HG03378 (cell line): ENCODE results near the gene VCX.
"Not testable (repeated sequence)": the region's sequence is repeated elsewhere in the genome, so short reads cannot be mapped to it uniquely, and the experiment has no call there.

Experiments
- ATAC-seq: cut with Tn5 transposase; IDR thresholded peaks from one replicate; pipeline ENCODE4 v1.9.1; 2021; ENCODE audit warnings: mild to moderate bottlenecking, moderate library complexity; ENCODE audit not compliant: unreplicated experiment

Gene VCX

DNA sequence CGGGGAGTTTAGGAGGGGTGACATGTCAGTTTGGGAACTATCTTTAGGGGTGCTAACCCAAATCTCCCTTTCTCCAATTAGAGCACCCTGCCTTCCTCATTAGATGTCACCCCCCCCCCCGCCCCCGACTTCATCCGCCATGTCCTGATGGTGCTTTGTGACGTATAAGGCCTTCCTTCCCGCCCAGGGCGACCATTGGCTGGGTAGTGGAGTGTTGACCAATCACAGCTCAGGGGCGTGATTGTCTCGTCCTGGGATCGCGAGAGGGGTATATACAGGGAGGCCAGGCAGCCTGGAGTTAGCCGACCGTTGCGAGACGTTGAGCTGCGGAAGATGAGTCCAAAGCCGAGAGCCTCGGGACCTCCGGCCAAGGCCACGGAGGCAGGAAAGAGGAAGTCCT lies at the start of gene VCX:
Gene VCX (plus strand): TSS at position 301 of the 400 bp plus-strand sequence. CDS start 33 bp downstream, at position 334.
- ATAC-seq = not testable (repeated sequence)

DNA sequence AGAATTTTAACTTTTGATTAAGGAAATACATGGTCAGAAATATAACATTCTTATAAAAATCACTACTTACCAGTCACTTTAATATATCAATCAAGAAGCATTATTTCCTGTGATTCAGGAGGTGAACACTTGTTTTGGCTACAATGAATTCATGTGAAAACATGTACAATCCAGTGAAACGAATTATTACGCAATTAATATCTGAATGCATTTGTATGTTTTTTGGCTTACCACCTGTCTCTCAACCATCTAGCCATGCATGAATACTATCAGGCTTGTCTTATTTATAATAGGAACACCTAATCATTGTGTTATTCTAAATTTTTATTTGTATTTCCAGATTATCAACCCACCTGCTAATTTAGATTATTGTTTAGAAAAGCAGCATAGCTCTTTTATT lies 44.6 kb upstream of the VCX start:
- no peak for ATAC-seq

DNA sequence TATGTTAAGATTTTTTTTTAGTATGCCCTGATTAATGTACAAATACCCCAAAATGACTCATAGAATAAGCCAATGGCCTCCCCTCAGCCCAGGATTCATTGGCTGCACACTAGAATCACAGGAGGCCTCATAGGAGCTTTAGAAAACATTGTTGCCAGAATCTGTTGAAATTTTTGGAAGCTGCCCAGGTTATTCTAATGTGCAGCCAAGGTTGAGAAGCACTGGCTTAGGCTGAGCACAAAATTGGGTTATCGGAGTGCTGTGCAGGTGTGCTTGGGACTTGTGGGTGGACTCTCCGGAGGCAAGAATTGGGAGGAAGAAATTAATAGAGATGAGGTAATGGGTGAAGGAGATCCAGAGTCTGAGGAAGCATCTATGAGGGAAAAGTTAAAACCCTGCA lies 41.3 kb upstream of the VCX start:
- no peak for ATAC-seq

DNA sequence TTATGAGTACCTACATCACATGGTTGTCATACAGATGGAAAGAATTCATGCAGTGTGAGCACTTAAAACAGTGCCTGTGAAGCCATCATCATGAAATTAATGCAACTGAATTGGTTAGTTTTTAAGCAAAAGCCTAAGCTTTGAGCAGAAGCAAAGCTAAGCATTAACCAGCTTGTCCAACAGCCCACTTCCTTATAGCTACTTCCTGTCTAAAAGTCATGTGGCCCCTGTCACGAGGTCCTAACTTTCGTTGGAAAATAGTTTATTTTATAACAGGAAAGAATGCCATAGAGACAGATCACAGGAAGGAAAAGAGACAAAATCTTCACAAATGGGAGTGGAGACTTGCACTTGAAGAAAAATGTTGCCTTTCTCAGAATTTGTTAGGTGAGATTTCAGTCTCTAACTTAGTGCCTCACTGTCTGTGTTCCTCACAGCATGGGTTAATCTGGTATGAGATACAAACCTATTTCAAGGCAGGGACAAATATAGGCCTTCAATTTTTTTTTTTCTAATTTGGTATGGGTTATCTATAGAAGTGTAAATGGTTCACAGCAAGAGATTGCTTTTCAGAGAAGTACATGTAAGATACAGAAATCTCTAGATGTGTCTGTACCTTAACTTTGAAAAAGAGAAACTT lies 27.7 kb upstream of the VCX start:
- ATAC-seq = no peak

DNA sequence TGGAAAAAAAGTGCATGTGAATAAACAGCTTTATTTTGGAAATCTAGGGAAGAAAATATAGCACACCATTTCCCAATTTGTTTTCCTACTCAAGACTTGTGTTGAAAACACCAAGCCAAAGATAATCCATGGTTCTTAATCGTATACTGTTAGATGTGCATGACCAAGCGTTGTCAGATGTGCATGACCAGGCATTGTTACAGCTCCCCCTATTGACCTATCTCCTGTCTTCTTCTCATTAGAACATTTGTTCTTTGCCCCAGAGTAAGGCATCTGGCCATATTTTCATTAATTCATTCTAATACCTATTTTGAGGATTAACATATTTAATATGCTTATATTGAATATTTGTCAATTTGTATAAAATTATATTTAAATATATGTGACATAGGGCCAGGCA lies 14.4 kb upstream of the VCX start:
- no peak for ATAC-seq

DNA sequence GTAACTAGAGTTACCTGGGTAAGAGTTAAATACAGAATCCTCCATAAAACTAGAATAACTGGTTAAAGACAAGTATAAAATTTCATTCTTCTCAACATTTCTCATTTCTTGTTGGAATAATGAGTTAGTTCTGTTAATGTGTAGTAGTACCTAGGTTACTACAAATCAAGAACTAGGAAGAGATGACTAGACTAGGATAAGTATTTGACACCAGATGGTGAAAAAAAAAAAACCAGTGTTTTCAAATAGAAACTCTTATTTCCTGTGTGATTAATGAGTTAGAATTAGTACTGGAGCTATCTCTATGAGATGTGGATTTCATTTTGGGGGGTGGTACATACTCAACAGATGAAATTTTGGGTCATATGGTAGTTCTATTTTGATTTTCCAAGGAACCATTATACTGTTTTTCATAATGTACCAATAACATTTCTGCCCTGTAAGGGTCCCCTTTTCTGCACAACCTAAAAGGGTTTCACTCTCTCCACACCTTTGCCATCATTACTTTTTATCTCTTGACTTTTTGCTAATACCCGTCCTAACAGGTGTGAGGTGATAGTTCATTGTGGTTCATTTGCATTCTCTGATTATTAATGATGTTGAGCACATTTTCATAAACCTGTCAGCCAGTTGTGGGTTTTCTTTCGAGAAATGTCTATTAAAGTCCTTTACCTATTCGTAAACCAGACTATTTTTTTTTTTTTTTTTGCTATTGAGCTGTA lies 1.7 kb upstream of the VCX start:
- peak; percentile 55 for ATAC-seq

DNA sequence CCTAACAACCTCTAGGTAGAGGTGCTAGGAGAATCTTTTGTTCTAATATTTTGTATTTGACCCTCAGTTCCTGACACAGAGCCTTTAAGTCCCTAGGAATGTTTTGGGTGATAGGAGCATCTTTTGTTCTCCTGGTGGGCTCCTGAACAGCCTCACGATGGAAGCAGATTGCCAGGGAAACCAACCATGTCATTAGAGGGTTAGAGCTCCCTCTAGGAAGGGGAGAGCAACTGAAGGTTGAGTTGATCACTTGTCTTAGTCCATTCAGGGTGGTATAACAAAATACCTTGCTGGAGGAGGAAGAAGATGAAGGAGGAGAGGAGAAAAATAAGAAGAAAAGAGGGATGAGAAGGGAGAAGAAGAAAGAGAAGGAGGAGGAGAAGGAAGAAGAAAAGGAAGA lies 9.2 kb downstream of the VCX start:
- no peak for ATAC-seq

DNA sequence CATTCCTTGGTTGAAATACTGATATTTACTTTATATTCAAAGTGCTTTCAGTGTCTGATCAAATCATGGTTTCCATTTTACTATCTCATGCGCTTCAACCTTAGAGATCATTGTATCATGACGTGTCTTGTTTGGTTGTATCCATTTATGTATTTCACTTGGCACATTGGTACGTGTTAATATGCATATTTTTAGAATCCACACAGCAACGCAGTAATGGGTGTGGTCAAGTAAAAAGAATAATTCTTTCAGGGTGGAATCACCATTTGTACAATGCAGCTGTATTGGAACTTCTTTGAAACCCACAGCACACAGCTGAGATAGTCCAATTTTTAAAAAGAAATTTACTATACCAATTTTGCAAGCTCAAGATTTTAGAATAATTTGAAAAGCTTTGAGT lies 29.1 kb downstream of the VCX start:
- no peak for ATAC-seq

DNA sequence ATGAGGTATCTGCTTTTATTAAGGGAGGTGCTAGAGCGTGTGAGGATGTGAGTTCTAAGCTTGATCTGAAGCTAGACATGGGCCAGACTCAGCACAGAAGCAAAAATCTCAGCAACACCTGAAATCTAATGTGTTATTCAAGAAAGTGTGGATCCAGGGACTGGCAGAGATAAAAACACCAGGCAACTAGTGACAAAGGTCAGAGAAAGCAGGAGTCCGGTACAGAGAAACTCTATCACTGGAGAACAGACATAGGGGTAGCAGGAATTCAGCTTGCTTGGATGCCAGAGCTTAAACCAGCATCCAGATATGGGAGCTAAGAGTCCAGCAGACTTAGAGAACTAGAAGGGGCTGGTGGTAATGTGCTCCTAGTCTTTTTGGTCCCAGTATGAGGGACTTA lies 34.0 kb downstream of the VCX start:
- ATAC-seq = no peak

DNA sequence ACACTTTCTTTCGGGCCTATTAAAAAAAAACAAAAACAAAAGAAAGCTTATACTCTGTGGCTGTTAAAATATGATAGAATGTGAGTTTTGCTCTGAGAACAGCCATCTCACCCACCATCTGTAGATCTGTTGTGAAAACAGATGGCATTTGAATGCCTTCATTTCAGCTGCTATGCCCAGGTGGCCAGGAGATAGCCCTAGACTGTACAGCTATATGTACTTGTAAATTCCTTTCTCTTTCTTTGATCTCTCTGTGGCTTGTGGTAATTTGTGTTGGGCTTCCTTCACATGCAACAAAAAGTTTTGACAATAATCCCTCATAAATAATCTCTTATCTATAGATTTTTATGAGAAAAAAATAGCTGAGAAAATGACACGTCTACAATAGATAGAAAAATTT lies 46.2 kb downstream of the VCX start:
- ATAC-seq = peak; percentile 56

DNA sequence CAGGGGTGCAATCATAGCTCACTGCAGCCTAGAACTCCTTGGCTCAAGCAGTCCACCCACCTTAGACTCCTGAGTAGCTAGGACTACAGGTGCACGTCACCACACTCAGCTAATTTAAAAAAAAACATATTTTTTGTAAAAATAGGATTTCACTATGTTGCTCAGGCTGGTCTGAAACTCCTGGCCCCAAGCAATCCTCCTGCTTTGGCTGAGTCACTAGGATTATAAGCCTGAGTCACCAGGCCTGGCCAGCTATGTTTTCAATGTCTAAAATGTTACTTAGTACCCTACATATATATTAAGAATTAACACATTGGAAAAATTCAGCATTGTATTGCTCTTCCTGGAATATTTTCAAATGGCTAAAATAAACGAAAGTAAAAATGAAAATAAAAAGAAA lies 46.7 kb downstream of the VCX start:
- ATAC-seq = no peak

DNA sequence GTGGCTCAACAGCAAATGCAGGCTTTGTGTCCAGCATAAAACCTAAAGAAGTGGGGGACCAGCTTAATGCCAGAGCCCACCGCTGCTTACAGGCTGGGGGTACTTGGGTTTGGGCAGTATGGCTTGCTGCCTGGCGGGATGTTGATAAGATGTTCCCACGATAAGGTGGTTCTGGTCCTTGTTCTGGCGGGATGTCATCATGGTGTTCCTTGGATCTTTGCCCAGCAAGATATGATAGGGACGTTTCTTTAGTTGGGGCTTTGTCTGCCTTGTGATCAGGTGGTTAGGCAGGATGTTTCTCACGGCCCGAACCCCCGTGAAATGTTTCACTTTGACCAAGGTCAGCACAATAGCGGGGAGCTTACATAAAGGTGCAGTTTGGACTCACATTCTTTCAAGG lies 49.0 kb downstream of the VCX start:
- no peak for ATAC-seq
